ENCODE results near the gene CBX5. TPM values are rescaled to one million over a fixed set of nuclear protein-coding genes. Genes with fewer than 3 reads are reported as not detected.

Gene CBX5
- total and polyA plus RNA-seq, 10 of the 15 experiments (the other 5 are each of a cell fraction or from before 2014, with no cell fraction given): 46.7 to 138 (median 74.6) TPM

GRCh38 chr12:54266852-54267251, 13.1 kb downstream of the CBX5 start:
- H3K4me2 ChIP-seq (ENCODE audit: control insufficient read depth, insufficient read depth): no peak overlapping the region
- POLR2A ChIA-PET: interaction anchor here (1.8 to 2.0 kb wide), 2 partner anchors 8 to 14 kb away, joined by 8 to 12 read pairs; partner anchors contain the start of genes CBX5 and HNRNPA1
- H3K9me3 ChIP-seq (replicated peaks; ENCODE audit: control insufficient read depth, insufficient read depth, low read length): no peaks in the 10 kb centered on the region
- no peaks in the 10 kb centered on the region for H3K27me3 ChIP-seq (replicated peaks in 1 of 2; ENCODE audit: control insufficient read depth in 2 of 2, insufficient read depth in 2 of 2, low read length in 1 of 2)
- 100% methylated on average over 2 of the region's 2 CpGs for WGBS (ENCODE audit: insufficient coverage, insufficient replicate concordance, low lambda C conversion rate, missing lambda C conversion rate)
- H3K79me2 ChIP-seq (ENCODE audit: control insufficient read depth, insufficient read depth, low read length): peaks cover 36% of the 10 kb centered on the region
- intact Hi-C loops (cut with micrococcal nuclease; ENCODE audit: unreplicated experiment) (no loop called here), in situ Hi-C loops (cut with MboI) (no loop called here)
- CTCF ChIA-PET: interaction anchor here (0.6 to 1.8 kb wide), 2 partner anchors 15 to 52 kb away, joined by 3 to 8 read pairs; no protein-coding TSS in a partner anchor
- TF ChIP-seq CBX5 (IDR thresholded peaks at IDR 0.05; ENCODE audit: low read depth) (no peak), IRF5 (IDR thresholded peaks at IDR 0.05; ENCODE audit: borderline replicate concordance) (no peak)
- H3K36me3 ChIP-seq (ENCODE audit: control insufficient read depth in 2 of 2, insufficient read depth in 2 of 2, low read length in 1 of 2): peaks cover 0 to 3% of the 10 kb centered on the region in 2 experiments; a peak in 1 of 4 replicates
- DNase-seq (ENCODE audit: low read depth, low spot score) (no peak), FAIRE-seq (no peak), ATAC-seq (no peak)
- SMC1A ChIA-PET (ENCODE audit: uncharacterized antibody, unreplicated experiment): no interaction called here
- no peak overlapping the region for H3K27ac ChIP-seq (ENCODE audit: control insufficient read depth, insufficient read depth)
- no peaks in the 10 kb centered on the region for H4K20me1 ChIP-seq (ENCODE audit: control insufficient read depth, insufficient read depth)
- H3K4me1 ChIP-seq (ENCODE audit: control insufficient read depth, insufficient read depth, low read length): peaks cover 2% of the 10 kb centered on the region
- RAD21 ChIA-PET (ENCODE audit: unreplicated experiment): no interaction called here
- no TSS peak for BruUV-seq (replicated peaks)
- H3K9ac ChIP-seq (ENCODE audit: control insufficient read depth, insufficient read depth, low read length): no peak overlapping the region
- no peak overlapping the region for H3K4me3 ChIP-seq
- no peak overlapping the region for H2AFZ ChIP-seq (ENCODE audit: control insufficient read depth, low read depth, low read length)

GRCh38 chr12:54265364-54265812, 14.5 kb downstream of the CBX5 start:
- FAIRE-seq: no peak
- Histone ChIP-seq H3K9ac (ENCODE audit: control insufficient read depth, insufficient read depth, low read length) (no peak overlapping the region), H3K4me2 (ENCODE audit: control insufficient read depth, insufficient read depth) (no peak overlapping the region), H3K9me3 (replicated peaks; ENCODE audit: control insufficient read depth, insufficient read depth, low read length) (no peaks in the 10 kb centered on the region), H3K4me3 (no peak overlapping the region), H4K20me1 (ENCODE audit: control insufficient read depth, insufficient read depth) (no peaks in the 10 kb centered on the region), H2AFZ (ENCODE audit: control insufficient read depth, low read depth, low read length) (no peak overlapping the region), H3K79me2 (ENCODE audit: control insufficient read depth, insufficient read depth, low read length) (peaks cover 41% of the 10 kb centered on the region), H3K36me3 (ENCODE audit: control insufficient read depth in 2 of 2, insufficient read depth in 2 of 2, low read length in 1 of 2) (peaks cover 0 to 3% of the 10 kb centered on the region in 2 experiments; a peak in 1 of 4 replicates), H3K27ac (ENCODE audit: control insufficient read depth, insufficient read depth) (no peak overlapping the region), H3K27me3 (replicated peaks in 1 of 2; ENCODE audit: control insufficient read depth in 2 of 2, insufficient read depth in 2 of 2, low read length in 1 of 2) (no peaks in the 10 kb centered on the region), H3K4me1 (ENCODE audit: control insufficient read depth, insufficient read depth, low read length) (peaks cover 6% of the 10 kb centered on the region)
- WGBS (ENCODE audit: insufficient coverage, insufficient replicate concordance, low lambda C conversion rate, missing lambda C conversion rate): 85% methylated on average over 4 of the region's 4 CpGs
- RAD21 ChIA-PET (ENCODE audit: unreplicated experiment): interaction anchor here (0.8 kb wide), 1 partner anchor 74 kb away, joined by 3 read pairs; no protein-coding TSS in a partner anchor
- ATAC-seq: no peak
- SMC1A ChIA-PET (ENCODE audit: uncharacterized antibody, unreplicated experiment): interaction anchor here (1.3 to 4.2 kb wide), 4 partner anchors 13 to 23 kb away, joined by 3 to 19 read pairs (median 5); partner anchors contain the start of gene CBX5
- BruUV-seq (replicated peaks): no TSS peak
- intact Hi-C loops (cut with micrococcal nuclease; ENCODE audit: unreplicated experiment) (no loop called here), in situ Hi-C loops (cut with MboI) (no loop called here)
- POLR2A ChIA-PET: interaction anchor here (0.5 to 1.2 kb wide), 2 partner anchors 24 to 33 kb away, joined by 3 to 8 read pairs; no protein-coding TSS in a partner anchor
- CTCF ChIA-PET: interaction anchor here (0.8 to 1.9 kb wide), 4 partner anchors 14 to 72 kb away, joined by 3 to 16 read pairs (median 4); no protein-coding TSS in a partner anchor
- DNase-seq (ENCODE audit: low read depth, low spot score): no peak
- TF ChIP-seq ESRRA (IDR thresholded peaks at IDR 0.05; ENCODE audit: low read length) (no peak), PAX8 (IDR thresholded peaks at IDR 0.05) (no peak), ZZZ3 (IDR thresholded peaks at IDR 0.05; ENCODE audit: control insufficient read depth, insufficient read length, low read depth) (no peak), BCL11A (IDR thresholded peaks at IDR 0.05; ENCODE audit: low read depth, low read length) (no peak), ETV6 (conservative IDR thresholded peaks at IDR 0.05 in 1 of 2, IDR thresholded peaks at IDR 0.05 in 1 of 2; ENCODE audit: borderline replicate concordance in 1 of 2, low read depth in 1 of 2) (no peak), RB1 (IDR thresholded peaks at IDR 0.05; ENCODE audit: borderline replicate concordance) (no peak), POU2F2 (IDR thresholded peaks at IDR 0.05; ENCODE audit: borderline replicate concordance, low read depth, low read length) (no peak), JUND (IDR thresholded peaks at IDR 0.05; ENCODE audit: low read depth, low read length) (no peak), SRF (IDR thresholded peaks at IDR 0.05; ENCODE audit: low read depth in 2 of 2, low read length in 2 of 2) (no peak), E2F4 (IDR thresholded peaks at IDR 0.05; ENCODE audit: low read depth, low read length) (no peak), NFYA (IDR thresholded peaks at IDR 0.05; ENCODE audit: borderline replicate concordance, low read depth, low read length) (no peak), CEBPB (IDR thresholded peaks at IDR 0.05; ENCODE audit: borderline replicate concordance in 1 of 2, low read depth in 2 of 2, low read length in 2 of 2) (no peak)

All from GM12878 (cell line).